ENCODE data around the gene SLFN12L.
"Not testable (repeated sequence)": the region's sequence is repeated elsewhere in the genome, so short reads cannot be mapped to it uniquely, and the experiment has no call there.

The SLFN12L gene

GRCh38 chr17:35542990-35543389 is 5.5 kb upstream of the SLFN12L start:
- no peak for DNase-seq (ENCODE audit: low read depth)

DNA sequence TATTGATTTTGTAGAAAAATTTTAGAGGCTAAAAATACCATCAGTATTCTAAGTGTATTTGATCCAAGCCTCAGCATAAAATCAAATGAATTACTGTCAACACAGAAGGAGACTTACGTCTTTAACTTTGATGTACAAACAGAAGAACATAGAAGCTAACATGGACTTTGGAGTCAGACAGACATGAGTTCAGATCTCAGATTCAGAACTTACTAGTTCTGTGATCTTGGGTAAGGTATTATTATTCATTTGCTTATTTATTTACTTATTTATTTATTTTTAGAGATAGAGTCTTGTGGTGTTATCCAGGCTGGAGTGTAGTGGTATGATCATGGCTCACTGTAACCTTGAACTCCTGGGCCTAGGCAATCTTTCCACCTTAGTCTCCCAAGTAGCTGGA is 4.0 kb upstream of the SLFN12L start:
- DNase-seq (ENCODE audit: low read depth): no peak

DNA sequence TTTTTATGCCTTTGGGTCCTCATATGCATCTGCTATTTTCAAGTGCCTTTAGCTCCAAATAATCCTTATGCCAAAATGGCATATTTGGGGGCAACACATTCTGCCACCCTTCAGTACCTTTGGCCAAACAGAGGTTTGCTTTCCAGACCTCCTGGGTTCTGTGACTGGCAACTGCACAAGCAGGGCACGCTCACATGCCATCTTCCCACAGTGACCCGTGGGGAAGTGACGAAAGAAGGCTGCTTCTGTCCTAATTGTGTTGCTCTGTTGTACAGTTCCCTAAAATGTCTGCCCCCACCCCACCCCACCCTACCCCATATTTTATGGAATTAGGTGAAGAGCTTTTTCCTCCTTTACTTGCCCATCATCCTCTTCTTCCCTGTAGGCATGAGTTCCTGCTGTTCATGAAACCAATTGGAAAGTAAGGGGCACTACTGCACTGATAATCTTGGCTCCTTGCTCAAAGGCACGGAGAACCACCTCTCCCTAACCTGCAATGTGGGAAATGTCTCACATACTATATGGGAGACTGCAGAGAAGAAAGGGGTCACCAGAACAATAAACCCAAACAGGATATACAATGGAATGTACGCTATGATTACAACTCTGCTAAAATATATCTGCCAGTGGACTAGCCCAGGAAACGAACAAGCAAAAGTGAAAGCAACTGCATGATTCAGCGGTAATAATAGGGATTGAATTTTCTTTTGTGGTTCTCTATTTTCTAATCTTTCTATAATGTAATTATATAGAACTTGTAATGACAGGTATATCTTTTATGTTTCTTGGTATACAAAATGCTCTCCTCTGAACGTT is 3.3 kb upstream of the SLFN12L start:
- DNase-seq (ENCODE audit: low read depth): peak; percentile 19

DNA sequence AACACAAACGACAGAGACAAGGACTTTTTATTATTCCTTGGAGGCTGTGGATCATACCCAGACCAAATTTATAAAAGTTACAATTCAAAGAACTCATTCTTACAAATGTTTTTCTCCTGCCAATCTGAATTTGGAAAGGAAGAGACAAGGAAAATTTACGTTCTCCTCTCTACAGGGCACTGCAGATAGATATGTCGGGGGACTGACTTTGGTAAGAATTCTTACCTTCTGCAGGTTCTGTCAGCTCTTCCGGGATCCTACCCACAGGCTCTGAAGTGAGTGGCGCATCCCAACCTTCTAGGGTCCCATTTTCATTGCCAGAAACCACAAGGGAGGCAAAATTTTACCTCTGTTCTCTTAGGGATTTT is 2.2 kb upstream of the SLFN12L start:
- no peak for DNase-seq (ENCODE audit: low read depth)

DNA sequence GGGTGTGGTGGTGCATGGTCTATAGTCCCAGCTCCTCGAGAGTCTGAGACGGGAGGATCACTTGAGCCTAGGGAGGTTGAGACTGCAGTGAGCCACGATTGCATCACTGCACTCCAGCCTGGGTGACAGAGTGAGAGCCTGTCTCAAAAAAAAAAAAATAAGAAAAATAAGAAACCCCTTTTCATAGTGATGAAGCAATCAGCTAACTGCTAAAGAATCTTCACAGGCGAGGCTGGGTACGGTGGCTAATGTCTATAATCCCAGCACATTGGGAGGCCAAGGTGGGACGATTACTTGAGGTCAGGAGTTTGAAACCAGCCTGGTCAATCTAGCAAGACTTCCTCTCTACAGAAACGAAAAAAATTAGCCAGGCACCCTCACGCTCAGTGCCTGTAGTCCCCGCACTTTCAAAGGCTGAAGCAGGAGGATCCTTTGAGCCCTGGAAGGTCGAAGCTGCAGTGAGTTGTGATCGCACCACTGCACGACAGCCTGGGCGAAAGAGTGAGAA is 760 bp downstream of the SLFN12L start:
- DNase-seq (ENCODE audit: low read depth): no peak

- not testable (repeated sequence) for DNase-seq (ENCODE audit: low read depth)
These were observed 2.1 kb downstream of the SLFN12L start for GRCh38 chr17:35535406-35535805.

- DNase-seq (ENCODE audit: low read depth): no peak
These were observed 2.8 kb downstream of the SLFN12L start for GRCh38 chr17:35534576-35535093.

- DNase-seq (ENCODE audit: low read depth): no peak
These were observed 6.3 kb downstream of the SLFN12L start for GRCh38 chr17:35531160-35531559.

DNA sequence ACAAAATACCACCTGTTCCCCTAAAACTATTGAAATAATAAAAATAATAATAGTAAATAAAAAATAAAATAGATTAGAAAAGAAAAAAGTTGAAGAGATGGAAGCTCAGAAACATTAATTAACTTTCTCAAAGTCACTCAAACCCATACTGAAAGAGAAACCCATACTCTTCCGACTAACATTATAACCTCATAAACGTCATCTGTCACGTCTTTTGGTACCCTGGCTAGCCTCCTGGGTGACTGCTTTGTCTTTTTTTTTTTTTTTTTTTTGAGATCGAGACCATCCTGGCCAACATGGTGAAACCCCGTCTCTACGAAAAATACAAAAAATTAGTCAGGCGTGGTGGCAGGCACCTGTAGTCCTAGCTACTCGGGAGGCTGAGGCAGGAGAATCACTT is 7.6 kb downstream of the SLFN12L start:
- no peak for DNase-seq (ENCODE audit: low read depth)

- DNase-seq (ENCODE audit: low read depth): not testable (repeated sequence)
These were observed 8.2 kb downstream of the SLFN12L start for GRCh38 chr17:35529326-35529725.

DNA sequence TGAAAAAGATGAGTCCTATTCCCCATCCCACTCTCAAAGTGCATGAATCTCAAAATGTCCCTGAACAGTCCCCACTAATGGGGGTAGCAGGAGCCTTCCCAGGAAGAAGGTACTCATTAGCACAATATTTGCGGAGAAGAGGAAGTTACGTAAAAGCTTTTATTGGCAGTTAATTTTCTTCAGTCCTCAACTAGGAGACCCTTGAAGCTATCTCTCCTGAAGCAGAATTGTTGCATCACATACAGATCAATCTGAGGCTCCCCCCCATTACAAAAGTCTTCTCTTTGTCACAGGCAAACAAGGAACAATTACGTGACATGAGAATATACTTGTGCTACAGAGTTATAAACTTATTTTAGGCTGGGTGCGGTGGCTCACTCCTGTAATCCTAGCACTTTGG is 14.2 kb downstream of the SLFN12L start:
- no peak for DNase-seq (ENCODE audit: low read depth)

DNA sequence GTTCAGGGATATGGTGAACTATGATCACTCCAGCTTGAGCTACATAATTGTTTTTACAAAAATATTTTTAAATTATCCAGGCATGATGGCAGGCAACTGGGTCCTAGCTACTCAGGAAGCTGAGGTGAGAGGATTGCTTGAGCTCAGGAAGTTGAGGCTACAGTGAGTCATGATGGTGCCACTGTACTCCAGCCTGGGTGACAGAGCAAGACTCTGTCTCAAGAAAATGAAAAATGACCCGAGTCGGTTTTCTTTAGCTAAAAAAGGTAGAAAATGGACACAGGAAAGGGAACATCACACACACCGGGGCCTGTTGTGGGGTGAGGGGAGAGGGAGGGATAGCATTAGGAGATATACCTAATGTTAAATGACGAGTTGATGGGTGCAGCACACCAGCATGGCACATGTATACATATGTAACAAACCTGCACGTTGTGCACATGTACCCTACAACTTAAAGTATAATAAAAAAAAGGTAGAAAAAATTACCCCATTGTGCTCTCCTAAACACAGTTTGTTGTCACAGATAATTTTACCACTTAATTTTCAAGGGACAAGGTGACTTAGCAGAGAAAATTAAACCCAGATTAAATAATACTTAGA is 15.7 kb downstream of the SLFN12L start:
- DNase-seq (ENCODE audit: low read depth): peak; percentile 25

GRCh38 chr17:35521150-35521549 is 16.3 kb downstream of the SLFN12L start:
- DNase-seq (ENCODE audit: low read depth): no peak

- no peak for DNase-seq (ENCODE audit: low read depth)
These were observed 17.5 kb downstream of the SLFN12L start for GRCh38 chr17:35519906-35520442.

DNA sequence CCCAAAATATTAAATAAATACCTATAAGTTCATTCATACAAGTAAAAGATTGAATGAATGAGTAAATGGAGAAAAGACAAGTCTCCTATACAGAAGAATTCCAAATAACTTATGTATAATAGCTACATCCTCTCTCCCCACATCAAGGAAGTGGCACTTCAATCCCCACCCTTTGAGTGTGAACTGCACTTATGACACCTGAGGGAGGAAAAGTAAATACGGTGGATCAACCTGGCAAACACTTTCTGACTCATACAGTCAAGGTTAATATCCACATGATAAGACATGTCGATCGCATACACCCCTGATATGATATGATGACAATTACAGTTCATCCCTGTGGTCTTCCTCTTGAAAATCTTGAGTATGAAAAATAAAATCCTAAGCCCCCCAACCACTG is 18.0 kb downstream of the SLFN12L start:
- no peak for DNase-seq (ENCODE audit: low read depth)

GRCh38 chr17:35518431-35518830 is 19.0 kb downstream of the SLFN12L start:
- DNase-seq (ENCODE audit: low read depth): not testable (repeated sequence)

- no peak for DNase-seq (ENCODE audit: low read depth)
These were observed 22.5 kb downstream of the SLFN12L start for GRCh38 chr17:35515027-35515426.

DNA sequence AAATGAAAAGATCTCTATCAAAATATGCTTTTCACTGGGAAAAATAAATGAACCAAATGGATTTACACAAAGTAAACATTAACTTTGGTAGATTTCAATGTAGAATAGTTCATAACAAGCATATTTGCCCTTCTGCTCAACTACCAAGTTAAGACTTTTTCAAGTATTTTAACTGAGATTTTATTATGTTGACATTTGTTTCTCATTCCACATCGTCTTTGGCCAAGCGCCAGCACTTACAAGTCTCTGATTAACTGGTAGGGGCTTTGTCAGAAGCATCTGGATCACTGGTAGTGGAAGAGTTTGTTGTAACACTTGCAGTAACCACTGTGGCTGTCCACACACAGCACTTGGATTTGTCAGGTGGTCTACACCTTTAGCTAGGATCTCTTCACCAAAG is 22.9 kb downstream of the SLFN12L start:
- DNase-seq (ENCODE audit: low read depth): no peak

- DNase-seq (ENCODE audit: low read depth): no peak
These were observed 27.4 kb downstream of the SLFN12L start for GRCh38 chr17:35510052-35510451.

GRCh38 chr17:35507714-35508113 is 29.8 kb downstream of the SLFN12L start:
- not testable (repeated sequence) for DNase-seq (ENCODE audit: low read depth)

GRCh38 chr17:35499548-35499947 is 37.9 kb downstream of the SLFN12L start:
- DNase-seq (ENCODE audit: low read depth): no peak

DNA sequence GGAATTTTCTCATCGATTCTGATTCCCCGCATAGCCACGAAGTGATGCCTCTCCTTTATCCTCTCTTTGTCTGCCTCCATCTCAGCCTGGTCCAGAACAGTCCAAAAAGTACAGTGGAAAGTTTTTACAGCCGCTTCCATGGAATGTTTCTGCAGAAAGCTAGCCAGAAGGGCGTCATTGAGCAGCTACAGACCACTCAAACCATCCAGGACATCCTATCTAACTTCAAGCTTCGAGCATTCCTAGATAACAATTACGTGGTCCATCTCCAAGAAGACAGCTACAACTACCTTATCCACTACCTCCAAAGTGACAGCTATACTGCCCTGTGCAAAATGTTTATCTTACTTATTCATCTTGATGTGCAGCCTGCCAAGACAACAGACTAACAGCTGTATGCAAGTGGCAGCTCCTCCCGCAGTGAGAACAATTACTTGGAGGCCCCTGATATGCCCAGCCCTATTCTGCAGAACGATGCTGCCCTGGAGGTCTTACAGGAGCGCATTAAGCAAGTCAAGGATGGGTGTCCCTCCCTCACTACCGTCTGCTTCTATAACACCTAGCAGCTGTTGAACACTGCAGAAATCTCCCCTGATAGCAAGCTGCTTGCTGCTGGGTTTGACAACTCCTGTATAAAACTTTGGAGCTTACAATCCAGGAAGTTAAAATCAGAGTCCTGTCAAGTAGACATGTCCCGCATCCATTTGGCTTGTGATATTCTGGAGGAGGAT is 38.9 kb downstream of the SLFN12L start:
- no peak for DNase-seq (ENCODE audit: low read depth)

All from activated T-helper 9 cell treated with anti-CD3 and anti-CD28 coated beads, Interleukin-2, amount 50 U/mL, for 16 hours (primary cell).